HG02840 (cell line): ENCODE measurements around the gene TTC34.

Experiments
- ATAC-seq: cut with Tn5 transposase; IDR thresholded peaks from one replicate; pipeline ENCODE4 v1.9.1; 2021; ENCODE audit warnings: mild to moderate bottlenecking, moderate library complexity, moderate number of reproducible peaks; ENCODE audit not compliant: unreplicated experiment, low FRiP score

TTC34 gene

DNA sequence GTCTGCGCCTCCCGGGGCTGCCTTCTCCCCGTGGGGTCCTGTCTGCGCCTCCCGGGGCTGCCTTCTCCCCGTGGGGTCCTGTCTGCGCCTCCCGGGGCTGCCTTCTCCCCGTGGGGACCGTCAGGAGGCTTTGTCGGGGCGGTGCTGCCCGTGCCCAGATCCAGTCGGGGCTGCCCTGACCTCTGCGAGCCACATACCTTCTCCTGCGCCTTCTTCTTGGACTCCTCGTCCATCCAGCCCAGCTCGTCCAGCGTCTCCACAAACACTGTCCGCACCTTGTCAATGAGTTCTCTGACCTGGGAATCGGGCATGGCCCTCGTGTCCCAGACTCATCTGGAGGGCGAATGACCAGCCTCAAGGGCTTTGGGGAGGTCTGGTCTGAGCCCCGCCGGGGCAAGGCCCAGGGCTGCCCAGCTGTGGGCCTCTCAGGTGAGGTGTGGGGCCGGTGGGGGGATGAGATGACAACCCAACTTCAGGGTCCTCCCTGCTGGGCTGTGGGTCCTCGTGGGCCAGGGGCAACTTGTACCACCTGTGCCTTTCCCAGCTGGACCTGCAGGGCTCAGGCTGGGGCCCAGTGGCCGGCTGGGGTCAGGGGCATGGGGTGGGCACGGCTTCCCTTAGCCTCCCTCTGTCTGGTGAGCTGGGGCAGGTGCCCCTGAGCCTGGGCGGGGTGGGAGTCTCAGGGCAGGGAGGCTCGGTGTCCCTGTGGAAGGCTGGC lies 205.5 kb downstream of the TTC34 start:
- no peak for ATAC-seq

DNA sequence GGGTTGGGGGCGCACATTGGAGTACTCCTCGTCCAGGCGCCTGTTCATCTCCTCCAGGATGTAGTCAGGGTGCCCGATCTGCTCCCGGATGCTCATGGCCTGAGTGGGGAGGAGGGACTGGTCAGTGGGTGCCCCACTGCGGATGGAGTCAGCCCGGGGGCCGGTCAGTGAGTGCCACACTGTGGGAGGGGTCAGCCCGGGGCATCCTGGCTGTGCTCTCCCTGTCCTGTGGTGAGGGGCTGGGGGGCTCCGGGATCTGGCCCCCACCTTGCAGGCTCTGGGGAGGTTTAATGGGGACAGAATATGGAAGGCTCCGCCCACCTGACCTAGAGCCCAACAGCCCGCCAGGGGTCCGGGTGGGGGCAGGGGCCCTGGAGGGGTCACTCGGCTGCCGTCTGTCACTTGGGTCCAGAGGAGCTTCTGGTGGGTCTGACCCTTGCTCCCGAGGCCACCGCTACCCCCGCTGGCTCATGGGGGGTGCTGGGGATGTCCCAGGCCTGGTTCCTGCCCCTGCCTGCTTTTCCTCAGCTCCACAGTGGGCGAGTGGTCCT lies 206.2 kb downstream of the TTC34 start:
- no peak for ATAC-seq

DNA sequence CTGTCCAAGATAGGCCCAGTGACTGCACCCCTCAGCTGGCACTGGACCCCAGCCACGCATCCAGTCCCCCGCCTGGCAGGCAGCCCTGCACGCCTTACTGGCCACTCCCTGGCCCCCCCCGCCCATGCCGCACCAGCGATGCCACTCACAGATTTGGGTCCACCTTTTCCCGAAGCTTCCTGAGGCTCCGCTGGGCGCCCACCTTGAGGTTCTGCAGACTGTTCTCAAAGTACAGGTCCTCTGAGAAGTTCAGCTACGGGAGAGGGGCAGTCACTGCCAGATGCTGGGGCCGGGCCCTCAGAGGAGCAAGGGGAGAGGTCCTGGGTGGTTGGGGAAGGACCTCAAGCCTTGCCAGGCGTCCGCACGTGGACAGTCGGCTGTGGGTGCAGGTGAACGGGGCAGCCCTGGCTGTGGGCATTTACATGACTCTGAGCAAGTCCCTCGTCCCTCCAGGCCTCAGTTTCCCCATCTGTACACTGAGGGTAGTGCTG lies 206.8 kb downstream of the TTC34 start:
- no peak for ATAC-seq

DNA sequence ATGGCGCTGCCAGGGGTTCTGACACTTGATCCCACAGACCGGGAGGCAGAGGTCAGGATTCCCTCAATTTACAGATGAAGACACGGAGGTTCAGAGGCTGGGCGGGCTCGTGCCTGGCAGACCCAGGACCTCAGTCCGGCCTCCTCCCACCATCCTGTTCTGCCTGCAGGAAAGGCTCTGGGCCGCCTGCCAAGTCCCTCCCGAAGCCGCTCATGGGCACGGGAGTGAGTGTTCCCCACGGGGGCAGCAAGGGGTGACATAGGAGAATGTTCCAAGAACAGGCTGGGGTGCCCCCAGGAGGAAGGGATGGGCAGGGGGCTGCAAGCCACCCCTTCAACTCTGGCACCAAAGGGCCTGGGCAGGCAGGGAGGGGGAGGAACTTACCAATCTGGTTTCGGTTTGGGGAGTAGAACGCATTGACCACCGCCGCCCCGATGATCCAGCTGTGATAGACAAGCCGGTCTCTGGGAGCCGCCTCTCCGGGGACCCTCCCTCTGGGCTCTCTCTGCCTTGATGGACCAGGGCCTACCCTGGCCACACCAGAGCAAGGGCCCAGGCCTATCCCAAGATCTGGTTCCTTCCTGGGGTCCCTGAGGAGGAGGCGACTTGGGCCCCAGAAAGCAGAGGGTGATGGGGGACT lies 207.4 kb downstream of the TTC34 start:
- ATAC-seq = no peak

DNA sequence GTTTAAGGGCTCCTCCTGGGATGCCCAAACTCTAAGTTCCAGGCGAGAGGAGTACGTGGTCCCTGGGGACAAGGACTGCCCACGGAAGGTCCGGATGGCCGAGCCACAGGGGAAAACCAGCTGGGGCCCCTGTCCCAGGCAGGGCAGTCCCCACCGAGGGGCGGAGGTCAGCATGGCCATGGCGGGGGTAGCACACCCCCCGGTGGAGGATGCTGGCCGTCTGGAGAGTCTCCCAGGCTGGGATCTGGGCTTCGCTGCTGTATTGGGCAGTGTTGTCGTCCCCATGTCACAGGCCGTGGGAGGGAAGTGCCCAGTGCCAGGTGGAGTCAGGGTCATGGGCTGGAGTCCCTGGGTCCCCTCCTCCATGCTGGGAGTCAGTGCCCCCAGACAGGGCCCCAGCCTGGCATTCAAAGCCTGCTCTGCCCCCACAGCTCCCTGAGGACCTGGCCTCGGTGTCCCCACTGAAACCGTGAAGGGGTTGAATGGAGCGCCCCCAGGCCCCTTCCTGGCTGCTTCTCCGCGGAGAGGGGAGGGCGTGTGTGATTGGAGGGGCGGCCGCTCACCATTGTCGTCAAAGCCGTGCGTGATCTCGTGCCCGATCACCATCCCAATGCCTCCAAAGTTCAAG lies 208.1 kb downstream of the TTC34 start:
- no peak for ATAC-seq

DNA sequence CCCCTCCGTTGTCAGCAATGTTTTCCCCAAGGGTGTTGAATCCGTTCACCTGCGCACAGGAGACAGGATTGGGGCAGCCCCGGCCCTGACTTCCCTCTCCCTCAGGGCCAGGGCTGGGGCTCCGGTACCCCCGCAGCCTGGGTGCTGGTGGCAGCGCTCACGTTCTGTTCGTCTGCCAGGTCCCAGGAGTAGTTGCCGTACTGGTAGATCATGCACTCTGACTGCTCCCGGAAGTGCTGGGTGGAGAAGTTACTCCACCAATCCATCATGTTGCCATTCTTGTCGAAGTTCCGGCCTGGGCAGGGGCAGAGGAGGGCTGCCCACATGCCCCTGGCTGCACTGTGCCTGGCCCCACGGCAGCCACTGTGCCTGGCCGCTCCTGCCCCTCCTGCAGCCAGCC lies 208.8 kb downstream of the TTC34 start:
- no peak for ATAC-seq

DNA sequence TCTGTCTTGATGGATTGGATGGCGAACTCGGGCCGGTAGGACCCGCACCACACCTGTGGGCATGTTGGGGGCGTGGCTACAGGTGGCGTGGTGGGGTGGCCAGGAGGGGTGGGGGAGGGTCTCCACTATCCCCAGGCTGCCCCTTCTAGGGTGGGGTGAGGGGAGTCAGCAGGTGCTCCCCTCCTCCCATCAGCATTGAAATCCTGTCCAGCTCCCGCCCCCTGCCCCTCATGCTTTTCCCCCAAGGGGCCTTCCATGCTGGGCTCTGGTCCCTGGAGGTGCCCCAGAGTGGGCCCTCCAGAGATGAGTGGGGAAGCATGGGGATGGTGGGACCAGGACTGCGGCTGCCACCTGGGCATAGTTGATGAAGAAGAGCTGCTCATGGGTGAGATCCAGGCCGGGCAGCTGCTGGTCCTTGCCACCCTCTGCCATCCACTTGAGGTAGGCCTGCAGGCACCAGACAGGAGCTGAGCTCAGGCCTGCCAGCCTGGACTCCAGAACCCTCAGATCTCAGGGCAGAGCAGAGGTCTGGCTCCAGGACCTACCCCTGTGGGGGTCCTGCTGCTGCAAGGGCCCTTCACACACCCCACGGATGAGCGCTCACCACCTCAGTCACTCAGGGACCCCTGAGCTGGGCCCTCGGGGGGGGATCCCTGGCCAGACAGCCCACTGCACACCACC lies 209.8 kb downstream of the TTC34 start:
- no peak for ATAC-seq

DNA sequence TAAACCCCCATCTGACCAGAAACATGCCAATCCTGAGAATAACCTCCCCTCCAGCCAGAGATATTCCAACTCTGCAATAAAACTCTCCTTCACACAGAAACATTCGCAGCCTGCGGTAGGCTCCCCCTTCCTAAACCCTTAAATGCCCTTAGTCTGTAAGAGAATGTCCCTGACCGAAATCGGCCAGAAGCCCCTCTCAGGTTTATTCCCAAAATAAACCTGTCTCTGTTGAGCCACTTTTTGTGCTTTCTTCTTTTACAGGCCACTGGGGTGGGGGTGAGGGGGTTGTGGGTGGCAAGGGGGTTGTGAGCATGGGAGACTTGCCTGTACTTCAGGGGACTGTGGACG lies 210.3 kb downstream of the TTC34 start:
- no peak for ATAC-seq

DNA sequence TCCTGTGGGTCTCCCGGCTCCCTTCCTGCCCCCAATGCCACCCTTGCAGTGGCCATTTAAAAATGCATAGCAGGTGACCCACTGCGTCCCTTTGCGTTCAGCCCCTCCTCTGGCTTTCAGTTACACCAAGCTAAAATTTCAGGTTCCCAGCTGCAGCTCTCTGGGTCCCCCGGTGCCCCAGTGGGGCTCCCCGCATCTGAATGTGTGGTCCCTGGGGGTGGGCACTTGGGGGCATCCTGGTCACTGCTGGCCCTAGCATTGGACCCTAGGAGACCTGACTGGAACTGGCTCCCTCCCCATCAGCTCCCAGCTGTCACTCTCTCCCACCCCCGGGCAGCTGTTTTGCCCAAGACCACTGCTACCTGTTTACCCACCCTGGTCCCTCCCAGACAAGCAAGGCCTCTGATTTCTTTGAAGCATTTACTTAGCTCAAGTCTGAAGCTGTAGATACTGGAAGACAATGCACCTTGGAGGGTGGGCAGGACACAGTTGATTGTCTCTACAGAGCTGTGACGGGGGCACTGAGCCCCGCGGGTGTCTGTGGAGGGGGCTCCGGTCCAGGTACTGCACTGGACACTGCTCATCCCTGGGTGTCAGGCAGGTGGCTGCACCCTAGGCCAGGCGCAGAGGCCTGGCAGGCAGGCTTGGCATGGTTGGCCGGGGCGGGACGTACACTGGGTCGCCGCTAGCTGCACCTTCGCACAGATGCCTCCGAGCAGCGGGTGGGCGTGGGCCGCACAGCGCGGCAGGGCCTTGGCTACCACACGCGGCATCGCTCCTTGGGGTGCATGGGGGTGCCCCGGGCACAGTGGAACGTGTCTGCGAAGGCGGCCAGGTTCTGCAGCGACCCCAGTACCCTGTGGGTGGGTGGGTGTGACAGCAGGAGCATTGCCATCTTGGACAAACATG lies 211.0 kb downstream of the TTC34 start:
- ATAC-seq = no peak

DNA sequence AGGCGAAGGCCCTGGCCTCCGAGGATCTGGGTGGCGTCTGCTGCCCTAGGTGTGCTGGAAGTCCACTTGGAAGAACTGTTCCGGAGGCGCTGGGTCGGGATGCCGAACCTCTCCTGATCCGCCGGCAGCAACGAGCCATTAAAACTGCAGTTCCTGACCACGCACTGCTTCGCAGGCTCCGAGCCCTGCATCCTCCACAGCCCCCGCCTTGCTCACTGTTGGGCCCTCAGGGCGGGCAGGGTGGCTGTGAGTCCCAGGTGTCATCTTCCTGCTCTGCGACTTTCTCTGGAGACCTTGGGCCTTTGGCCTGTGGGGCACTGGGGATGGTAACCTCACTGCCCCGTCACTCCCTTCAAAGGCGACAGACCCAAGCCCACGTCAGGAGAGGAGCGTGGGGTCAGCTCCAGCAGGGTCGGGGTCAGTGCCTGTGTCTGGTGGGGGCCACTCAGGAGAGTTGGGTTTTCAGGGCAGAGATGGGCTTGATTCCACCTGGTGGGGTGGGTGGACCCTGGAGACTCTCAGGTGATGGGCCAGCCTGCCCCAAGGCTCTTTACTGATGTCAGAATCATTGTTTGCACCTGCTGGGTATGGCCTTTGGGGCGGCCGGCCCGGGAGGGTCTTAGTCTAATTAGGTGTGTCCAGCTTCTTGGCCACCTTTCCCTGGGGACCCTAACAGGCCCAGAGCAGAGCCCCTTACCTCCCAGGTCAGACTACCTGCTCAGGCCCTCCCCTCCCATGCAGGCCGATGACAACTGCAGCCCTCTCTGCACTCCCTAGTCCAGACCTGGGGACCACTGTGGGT lies 211.9 kb downstream of the TTC34 start:
- ATAC-seq = no peak

DNA sequence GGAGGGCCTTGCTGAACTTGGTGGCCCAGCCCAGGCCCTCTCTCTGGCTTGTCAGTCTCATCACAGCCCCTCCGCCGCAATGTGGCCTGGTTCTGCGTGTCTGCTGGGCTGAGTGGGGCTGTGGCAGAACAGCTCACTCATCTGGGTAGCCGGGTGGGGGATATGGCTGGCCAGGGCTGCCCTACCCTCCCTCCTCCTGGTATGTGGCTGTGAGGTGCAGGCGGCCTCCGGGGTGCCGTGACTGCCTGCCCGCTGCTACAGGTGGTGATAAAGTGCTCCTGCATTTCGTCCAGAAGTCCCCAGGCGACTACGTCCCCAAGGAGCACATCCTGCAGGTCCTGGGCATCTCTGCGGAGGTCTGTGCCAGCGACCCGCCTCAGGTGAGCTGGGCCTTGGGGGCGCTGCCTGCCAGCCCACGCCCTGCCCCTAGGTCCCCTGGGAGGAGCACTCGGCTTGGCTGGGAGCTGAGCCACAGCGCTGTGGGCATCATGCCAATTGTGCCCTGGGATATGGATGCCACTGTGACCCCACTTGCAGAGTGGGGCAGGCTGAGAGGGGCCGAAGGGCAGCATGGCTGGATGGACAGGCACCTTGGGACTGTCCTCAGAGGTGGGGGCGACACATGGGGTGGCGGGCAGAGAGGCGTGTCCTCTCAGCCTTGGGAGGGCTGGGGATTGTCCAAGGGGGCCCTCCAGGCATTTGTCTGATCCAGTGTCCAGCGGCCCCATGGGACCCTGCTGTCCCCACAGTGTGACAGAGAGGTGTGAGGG lies 212.6 kb downstream of the TTC34 start:
- no peak for ATAC-seq

DNA sequence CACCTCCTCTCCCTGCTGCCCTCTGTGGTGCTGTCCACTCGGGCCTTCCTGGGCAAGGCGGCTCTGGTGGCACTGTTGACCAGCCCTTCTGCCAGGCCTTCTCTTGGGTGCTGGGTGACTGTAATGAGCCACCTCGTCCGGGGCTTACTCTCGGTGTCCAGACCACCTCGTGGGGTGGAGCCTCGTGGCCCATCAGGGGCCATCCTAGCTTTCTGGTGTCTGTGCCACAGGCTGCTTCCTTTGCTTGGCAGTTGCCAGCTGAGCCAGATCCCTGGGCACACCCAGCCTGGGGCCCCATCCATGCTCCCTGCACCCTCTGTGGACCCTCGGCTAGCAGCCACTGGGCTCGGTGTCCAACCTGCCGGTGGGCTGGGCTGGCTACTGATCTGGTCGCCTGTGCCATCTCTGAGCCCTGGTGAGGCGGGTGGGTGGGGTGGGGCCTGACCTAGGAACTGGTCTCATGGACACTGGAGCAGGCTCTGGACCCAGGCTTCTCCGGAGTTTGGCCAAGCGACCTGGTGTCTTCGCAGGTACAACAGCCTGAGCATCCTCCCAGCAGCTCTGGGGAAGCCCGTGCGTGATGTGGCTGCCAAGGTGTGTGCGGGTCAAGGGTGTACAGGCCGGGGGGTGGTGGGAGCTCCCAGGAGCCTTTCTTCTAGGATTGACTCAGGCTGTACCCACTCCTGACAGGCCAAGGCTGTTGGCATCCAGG lies 213.5 kb downstream of the TTC34 start:
- no peak for ATAC-seq

DNA sequence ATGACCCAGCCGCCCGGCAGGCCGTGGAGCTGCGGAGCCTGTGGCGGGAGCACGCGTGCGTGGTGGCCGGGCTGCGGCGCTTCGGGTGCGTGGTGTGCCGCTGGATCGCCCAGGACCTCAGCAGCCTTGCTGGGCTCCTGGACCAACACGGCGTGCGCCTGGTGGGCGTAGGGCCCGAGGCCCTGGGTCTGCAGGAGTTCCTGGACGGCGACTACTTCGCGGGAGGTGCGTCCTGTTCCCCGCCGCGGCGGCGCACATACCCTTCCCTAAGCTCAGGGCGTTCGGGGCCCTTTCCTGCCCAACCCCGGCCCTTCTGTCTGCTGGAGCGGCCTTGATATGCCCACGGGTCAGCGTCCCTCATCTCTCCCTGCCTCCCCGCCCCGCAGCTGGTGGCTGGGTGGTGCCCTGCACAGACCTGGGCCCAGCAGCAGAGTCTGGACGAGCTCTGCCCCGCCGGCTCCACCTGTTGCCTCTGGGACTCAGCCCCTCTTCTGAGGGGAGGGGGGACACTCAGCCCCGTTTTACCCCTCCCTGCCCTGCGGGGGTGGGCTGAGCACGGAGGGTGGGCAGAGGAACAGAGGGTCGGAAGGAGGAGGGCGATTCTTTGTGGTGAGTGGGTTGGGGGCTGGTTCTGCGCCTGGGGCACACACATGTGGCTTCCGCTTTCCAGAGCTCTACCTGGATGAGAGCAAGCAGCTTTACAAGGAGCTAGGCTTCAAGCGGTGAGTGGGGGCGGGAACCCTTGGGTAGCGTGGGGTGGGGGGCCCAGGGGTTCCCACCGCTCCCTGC lies 214.2 kb downstream of the TTC34 start:
- peak; percentile 1 for ATAC-seq

DNA sequence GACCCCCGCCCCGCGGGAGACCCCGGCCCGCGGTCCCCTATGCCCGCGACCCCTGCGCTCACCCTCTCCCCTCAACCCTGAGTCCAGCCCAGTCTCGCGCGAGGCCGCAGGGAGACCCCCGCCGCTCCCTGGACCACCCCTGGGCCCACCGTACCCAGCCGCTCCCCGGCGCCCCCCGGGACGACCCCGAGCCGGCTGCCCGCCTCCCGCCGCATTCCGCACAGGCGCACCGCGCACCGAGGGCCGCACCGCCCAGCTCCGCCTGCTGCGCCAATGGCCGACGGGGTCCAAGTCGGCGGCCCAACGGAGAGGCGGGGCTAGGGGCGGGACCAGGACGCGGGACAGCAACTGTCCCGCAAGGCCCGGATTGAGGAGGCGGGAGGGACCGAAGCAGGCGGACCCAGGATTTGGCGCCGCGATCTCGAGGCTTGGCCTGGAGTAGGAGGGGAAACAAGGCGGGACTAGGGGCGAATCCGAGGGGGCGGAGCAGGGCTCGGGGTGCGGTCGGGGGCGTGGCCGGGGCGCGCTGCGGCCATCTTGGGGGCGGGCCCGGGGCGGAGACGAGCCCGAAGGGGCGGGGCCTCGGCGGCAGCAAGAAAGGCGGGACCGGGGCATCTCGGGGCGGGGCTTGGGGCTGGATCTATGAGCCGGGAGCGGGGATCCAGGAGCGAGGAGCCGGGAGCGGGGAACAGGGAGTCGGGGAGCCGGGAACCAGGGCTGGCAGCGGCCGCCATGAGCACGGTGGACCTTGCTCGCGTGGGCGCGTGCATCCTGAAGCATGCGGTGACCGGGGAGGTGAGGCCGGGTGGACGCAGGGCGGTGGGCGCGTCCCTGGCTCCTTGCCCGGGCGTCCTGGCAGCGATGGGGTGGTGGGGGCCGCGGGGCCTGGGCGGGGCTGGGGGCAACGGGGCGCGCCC lies 215.1 kb downstream of the TTC34 start, which contains the start of gene PRXL2B:
PRXL2B (plus strand) TSS at position 624 of the 917 bp plus-strand sequence; CDS start at position 733, 109 bp downstream.
- peak; percentile 55 for ATAC-seq
